Activated CD8-positive, alpha-beta memory T cell treated with anti-CD3 and anti-CD28 coated beads, Interleukin-2, amount 50 U/mL, for 1 hour (primary cell): ENCODE data around the gene TRPM5.

Source experiments
- DNase-seq: peaks from one replicate; pipeline ENCODE4 v3.0.0-alpha.2; 2020; ENCODE audit errors: extremely low read depth

TRPM5 gene

DNA sequence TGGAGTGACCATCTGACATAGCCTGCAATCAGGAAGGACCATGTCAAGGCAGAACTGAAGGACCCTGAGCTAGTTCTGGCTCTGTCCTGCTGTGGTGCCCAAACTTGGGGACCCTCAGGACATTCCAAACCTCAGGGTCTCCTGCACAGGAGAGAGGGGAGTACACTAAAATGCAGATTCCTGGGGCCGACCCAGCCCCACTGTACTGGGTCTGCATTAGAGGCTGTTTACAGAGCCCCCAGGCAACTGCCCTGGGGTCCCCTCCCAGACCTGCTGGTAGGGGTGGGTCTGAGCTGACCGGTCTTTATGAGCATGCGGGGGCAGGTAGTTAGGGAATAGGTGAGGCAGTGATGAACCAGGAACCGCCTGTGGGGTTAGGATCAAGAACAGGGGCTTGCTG, 6.8 kb downstream of the TRPM5 start:
- DNase-seq = no peak

DNA sequence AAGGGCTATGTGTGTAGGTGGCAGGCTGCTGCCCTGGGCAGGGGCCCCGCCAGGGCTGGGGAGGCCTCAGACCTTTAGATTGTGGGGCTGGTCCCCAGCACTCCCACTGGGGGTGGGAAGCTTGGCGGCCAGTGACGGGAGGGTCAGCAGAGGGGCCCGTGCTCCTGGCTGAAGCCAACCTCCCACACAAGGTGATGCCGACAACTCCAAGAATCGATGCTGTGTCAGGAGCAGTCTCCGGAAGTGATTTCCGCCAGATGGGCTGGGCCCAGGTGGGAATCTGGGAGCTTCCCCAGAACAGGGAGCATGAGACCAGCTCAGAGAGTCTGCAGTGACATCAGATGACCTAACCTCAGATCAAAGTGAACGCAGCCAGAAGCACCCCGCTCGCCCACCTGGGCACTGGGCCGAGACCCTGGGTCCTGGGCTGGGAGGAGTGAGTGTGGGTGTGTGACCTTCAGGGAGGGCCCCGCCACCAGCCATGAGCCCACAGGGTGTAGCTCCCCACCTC, 7.7 kb downstream of the TRPM5 start:
- DNase-seq = no peak

DNA sequence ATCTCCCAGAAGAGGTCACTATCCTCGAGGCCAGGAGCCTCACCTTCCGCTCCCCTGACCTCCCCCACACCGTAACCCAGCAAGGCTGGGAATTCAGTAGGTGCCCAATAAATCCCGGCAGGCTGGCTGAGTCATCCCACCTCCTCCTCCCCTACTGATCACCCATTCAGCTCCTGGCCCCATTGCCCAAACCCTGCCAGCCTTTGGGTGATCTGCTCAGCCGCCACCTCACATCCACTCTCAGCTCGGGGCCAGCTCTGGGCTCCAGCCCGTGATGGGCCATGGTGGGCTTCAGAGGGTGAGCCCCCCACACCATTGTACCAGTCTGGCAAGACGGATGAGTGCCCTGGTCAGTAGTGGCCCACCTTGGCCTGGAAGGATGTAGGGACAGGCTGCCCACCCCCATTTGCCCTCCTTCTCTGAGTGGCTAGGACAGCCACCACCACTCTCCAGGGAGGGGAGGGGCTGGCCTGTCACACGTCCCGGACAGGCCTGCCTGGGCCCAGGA, 8.2 kb downstream of the TRPM5 start:
- no peak for DNase-seq

DNA sequence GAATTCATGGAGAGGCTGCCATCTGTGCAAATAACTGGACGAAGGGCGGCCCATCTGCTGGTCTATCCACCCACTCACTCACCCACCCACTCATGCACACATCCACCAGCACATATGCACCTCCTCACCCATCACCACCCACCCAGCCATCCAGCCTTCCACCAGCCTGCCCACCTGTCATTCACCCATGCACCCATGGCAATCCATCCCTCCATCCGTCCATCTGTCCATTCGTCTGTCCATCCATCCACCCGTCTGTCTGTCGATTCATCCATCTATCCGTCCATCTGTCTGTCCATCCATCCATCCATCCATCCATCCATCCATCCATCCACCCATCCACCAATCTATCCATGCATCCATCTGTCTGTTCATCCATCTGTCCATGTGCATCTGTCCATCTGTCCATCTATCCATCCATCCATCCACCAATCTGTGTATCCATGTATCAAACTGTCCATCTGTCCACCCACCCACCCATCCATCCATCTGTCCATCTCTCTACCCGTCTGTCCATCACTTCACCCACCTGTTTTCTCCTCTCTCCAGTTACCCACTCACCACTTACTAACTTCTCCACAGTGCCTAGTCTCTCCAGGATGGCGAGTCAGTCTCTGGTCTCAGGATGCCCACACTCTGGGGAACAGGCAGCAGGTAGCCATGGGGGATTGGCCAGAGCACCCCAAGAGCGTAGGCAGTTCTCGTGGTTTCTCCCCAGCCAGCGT, 8.9 kb downstream of the TRPM5 start:
- no peak for DNase-seq

DNA sequence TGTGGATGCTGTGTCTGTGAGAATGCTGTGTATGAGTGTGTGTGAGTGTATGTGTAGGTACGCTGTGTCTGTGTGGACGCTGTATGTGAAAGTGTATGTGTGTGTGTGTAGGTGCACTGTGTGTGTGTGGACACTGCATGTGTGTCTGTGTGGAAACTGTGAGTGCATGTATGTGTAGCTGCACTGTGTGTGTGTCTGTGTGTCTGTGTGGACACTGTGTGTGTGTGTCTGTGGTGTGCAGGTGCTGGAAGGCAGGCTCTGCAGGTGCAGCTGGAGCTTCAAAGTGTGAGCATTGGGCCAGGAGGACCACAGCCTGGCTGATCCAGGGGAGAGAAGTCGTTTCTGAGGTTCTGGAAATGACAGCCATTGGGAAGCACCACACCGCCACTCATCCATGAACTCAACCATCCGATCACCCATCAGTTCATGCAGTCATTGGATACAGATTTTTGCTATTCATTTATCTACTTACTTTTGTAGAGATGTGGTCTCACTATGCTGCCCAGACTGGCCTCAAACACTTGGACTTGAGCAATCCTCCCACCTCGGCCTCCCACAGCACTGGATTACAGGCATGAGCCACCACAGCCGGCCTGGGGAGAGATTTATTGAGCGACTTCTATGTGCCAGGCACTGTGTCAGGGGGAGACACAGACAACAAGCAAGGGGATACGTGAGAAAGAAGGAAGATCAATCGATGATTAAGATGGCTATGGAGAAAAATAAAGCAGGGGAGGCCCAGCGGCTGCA, 9.6 kb downstream of the TRPM5 start:
- DNase-seq = no peak

DNA sequence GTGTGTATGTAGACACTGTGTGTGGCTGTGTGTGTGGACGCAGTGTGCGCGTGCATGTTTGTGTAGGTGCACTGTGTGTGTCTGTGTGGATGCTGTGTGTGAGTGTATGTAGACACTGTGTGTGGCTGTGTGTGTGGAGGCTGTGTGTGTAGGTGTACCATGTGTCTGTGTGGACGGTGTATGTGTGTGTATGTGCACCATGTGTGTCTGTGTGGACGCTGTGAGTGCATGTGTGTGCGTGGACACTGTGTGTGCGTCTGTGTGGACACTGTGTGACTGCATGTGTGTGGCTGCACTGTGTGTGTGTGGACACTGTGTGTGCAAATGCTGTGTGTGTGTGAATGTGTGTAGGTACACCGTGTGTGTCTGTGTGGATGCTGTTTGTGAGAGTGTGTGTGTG, 10.3 kb downstream of the TRPM5 start:
- DNase-seq = no peak

DNA sequence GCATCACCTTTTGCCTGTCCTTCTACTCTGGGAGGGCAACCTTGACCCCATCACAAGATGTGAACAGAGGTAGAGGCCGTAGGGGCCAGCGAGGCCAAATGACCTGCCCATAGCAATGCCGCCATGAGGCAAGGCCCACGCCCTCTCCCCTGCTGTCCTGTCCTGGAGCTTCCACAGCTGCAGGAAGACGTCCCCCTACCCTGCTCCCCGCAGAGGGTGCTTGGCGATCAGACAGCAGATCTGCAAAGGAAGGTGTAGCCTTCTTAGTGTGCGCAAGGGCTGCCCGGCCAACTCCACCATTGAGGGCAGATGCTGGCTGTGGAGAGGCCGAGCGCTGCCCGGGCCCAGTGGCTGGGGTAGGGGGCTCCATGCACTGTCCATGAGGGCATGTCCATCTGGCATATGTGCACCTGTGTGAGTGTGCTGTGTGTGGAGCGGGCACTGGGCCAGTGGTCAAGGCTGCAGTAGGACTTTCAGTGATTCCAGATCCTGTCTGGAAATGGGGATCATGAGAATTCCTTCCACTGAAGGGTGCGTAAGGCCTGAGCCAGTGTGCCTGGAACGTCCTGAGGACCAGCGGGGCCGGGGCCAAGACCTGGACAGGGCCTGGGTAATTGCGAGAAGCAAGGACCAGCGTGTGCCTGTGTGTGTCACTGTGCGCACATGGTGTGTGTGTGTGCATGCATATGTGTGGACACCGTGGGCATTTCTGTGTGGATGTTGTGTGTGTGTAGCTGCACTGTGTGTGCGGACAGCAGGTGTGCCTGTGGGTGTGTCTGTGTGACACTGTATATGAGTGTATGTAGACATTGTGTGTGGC, 11.0 kb downstream of the TRPM5 start:
- DNase-seq = no peak

DNA sequence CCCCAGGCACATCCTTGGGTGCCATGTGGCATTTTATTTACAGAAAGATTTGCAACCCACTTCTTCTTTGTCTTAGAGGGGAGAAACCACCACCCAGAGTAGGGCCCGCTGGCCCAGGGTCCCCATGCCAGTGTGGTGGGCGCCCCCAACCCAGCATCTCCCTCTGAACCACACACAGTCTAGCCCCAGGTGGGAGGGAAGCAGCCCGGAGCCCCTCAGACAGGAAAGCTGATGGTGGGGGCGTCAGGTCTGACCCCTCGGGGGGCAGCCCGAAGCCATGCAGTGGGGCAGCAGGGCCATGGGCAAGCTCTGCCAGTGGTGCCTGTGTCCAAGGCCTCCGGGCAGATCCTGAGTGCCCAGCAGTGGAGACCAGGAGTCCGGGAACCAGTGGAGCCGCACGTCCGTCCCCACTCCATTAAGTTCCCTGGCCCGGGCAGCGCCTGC, 11.7 kb downstream of the TRPM5 start:
- DNase-seq = no peak

DNA sequence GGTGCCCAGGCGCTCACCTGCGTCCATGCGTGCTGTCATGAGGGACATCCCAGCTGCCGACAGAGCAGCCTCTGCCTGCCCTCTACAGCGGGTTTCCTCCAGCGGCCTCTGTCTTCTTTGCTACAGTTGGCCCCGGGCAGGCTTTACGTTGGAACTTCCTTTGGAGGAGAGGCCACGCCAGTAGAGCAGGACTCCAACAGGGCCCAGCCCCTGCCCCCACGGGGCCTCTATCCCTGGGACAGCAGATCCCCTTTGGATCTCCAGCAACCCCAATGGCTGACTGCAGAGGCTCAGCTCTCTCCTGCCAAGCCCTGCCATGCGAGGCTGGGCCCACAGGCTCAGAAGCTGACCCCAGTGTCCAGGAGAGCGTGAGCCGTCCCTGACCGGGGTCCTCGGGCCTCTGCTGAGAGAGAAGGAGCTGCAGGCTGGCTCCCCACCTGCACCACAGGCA, 12.1 kb downstream of the TRPM5 start:
- no peak for DNase-seq

DNA sequence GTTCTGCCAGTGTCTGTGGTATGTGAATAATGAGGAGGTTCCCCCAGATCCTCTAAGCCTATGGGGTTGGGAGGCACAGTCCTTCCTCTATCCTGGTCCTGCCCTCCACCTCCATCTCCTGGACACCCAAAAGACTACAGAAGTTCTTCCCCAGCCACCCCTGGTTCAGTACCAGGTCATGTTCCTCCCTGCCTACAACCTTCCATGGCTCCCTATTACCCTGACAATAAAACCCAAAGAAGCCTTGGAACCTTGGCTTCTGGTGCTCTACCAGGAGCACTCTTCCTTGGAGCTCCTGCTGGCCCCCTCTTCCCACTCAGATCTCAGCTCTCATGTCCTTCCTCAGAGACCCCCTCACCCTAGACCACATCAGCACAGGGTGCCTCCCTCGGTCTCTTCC, 12.9 kb downstream of the TRPM5 start:
- DNase-seq = no peak

DNA sequence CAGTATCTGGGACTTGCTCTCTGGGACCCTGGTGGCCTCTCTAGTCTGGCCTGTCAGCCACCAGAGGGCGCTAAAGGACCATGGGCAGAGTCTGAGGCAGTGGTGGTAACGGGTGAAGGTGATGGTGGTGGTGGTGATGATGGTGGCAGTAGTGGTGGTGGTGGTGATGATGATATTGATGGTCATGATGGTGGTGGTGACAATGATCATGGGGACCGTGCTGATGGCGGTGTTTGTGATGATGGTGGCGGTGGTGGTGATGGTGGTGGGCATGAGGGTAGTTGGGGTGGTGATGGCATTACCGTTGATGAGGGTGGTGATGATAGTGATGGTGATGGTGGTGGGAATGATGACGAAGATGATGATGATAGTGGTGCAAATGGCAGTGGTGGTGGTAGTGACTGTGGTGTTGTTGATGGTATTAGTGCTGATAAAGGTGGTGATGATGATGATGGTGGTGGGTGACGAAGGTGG, 16.0 kb downstream of the TRPM5 start:
- peak; percentile 69 for DNase-seq

DNA sequence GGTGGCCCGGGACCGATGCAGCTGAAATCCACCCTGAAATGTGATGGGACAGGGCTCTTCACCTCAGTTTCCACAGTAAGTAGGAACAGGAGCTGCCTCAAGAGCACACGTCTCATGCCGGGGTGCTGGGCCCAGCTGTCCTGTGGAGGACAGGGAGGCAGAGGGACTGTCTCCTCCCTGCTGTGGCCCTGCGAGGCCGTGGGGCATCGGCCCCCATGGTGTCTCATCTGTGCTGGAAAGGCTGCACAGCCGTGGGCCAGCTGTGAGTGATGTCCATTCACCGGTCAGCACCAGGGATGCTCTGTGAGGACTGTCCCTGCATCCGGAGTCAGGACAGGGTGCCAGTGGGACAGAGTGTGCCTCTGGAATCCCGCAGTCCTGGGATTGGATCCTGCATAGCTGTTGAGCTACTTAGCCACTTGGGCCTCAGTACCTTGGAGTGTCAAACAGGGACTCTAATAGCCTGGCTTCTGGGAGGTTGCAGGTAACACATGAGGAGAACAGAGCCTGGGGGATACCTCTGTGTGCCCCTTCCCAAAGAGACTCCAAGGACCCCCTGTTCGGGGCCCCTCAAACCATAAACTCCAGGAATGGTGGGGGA, 16.5 kb downstream of the TRPM5 start:
- no peak for DNase-seq

DNA sequence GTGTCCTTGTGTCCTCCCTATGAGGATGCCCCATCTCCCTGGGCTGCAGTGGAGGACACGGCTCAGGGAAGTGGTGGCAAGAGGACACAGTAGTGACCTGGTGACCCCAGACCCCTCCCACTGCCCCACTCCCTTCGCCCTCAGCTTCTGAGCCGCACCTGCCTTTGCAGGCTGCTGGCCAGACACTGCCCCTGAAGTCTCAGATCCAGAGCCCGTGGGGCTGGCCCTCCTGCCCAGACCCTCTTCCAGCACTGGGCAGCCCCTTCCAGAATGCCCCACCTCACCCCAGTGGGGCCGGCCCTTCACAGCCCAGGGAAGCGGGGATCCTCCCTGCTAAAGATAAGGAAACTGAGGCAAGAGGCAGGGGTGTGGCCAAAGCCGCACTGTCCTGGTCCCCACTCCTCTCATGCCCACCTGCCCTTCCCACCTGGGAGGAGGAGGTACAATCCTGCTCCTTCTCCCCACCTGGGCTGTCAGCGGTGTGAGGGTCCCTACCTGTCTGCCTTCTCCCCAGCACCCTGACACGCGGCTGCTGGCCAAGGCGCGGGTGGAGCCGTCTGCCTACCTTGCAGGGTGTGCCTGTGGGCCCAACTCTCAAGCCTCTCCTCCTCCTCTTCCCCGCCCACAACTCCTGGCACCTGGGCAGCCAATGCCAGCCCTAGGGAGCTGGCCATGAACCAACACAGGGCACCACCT, 17.3 kb downstream of the TRPM5 start:
- no peak for DNase-seq

DNA sequence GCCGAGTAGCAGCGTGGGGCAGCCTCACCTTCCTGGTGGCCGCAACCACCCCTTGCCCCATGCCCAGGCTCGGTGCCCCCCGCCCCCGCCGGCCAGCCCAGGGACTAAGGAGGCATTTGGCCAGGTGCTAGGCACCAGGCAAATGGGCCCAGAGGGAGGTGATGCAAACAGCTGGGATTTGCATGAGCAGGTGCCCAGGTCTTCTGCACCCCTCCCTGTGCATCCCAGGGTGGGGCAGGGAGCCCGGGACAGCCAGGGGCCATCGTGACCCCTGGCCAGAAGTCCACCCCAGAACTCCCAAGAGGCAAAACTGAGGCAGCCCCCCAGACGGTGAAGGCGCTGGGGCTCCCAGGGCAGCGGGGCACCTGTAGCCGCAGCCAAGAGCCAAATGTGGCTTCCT, 18.1 kb downstream of the TRPM5 start:
- DNase-seq = no peak

DNA sequence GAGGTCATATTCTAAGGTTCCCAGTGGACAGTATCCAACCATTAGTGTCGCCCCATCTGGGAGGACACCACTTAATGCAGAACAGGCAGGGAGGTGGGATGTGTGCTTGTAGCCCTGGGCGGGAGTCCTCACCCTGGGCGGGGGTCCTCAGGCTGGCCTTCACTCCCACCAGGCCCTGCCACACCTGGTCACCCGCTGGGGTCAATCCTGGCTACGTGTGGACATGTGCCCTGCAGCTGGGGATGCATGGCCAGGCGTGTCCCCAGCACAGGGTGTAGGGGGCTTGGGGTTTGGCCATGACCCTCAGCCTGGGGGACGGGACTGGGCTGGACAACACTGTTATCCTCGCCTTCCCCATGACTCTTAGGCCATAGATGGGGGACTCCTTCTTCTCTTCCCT, 18.8 kb downstream of the TRPM5 start:
- no peak for DNase-seq

DNA sequence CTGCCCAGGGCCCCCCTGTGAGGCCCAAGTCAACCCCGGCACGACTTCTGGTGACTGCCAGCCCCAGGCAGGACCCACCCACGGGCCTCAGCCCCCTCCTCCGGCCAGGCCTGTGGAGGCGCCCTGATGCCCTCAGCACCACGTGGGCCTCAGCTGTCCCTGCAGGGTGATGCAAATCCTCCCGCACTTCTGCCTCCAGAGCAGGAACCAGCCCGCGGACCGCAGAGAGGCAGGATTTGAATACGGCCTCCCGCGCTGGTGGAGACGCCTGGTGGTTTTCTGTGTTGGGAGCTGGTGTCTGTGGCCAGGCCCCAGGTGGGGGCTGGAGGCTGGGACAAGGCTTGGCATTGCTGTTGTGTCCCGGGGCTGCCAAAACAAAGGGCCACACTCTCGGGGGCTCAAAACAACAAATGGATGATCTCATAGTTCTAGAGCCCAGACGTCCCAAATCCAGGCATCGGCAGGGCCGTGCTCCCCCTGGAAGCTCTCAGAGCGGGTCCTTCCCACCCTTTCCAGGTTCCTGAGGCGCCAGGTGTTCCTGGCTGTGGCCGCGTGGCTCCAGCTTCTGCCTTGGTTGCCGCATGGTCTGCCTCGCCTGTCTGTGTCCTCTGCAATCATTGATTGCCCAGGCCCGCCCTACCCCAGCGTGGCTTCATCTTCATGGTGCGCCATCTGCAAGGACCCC, 19.4 kb downstream of the TRPM5 start:
- DNase-seq = no peak

DNA sequence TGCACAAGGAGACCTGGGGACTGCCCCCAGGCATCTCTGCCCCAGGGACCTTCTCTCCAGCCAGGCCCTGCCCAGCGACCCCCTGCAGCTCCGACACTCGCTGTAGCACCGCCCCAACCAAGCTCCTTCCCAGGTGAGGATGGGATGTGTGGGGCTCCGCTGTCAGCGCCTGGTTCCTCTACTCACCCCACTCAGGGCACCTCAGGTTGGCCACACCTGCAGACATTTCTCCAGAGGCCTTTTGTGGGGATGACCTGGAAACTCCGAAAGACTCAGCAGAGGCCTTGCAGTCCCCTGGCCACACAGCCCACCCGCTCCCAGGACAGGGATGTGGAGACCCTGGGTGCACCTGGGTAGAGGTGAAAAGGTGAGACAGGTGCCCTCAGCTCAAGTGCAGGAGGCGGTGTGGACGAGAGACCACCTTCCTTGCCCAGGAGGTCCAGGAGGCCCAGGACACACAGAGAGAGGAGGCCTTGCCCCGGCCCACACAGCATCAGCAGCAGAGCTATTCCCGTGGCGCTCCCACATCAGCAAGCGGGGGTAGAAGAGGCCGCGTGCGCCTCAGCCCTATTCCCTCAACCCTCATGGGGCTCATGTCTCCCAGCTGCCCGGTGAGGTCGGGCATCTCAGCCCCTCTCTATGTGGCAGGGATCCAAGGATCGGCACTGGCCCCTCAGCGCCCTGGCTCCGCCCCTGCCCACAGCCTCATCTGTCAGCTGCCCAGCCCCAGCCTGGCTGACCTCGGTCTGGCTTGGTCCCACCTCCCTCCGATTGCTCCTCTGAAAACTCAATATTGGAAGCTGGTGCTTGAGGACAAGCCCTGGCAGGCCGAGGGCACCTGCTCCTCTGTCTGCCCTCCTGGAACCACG, 20.9 kb downstream of the TRPM5 start:
- DNase-seq = no peak

DNA sequence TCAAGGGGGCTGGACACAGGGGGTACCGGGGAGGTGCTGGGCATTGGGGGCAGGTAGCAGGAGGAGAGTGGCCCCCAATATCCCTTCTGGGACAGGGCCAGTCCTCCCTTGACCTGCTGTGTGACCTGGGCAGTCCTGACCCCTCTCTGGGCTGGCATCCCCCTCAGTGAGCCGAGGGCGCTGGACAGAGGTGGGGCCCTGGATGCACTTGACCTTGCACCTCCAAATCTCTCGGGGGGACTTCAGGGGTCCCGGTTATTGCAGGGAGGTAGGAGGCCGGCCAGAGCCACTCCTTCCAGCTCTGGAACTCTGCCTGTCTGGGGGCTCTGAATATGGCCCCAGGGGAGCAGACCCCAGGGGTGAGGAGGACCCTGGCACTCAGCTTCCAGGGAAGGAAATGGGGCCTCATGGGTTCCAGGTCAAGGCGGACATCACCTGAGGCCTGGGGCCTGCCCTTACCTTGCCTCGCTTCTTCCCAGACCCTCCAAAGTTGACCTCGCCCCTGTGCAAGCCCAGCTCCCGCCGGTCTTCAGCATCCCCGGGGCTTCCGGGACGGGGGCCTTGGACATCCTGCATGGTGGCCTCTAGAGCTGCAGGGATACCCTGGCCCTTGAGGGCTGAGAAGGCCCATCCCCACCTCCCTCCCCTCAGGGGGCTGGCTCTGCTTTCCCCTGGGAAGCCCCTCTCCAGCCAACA, 21.7 kb downstream of the TRPM5 start:
- DNase-seq = no peak

DNA sequence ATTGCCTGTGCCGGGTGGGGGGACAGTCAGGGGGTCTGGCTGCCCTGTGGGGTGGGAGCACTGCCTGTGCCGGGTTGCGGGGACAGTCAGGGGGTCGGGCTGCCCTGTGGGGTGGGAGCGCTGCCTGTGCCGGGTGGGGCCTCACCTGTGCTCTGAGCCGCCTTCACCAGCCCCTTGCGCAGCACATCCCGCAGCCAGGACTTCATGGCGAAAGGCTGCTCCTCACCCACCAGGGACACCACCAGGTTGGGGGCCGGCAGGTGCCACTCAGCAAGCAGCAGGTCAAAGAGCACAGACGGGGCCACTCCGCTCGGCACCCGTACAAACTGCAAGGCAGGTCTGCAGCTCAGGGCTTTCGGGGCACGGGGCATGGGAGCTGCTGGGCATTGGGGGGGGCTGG, 22.3 kb downstream of the TRPM5 start:
- no peak for DNase-seq
